AG04450 (cell line): ENCODE measurements around the gene NEU3. TPM values are rescaled to one million over a fixed set of nuclear protein-coding genes. Genes with fewer than 3 reads are reported as not detected.
A peak's percentile ranks its signal among the peaks of the same experiment; 100 is the strongest.

ENCODE experiments used
- CTCF ChIA-PET: fragments of 300-600, 350-600 bp; formaldehyde crosslinking; extraction: SDS; loops from one replicate; lab custom pipeline; 2022; ENCODE audit warnings: antibody characterized with exemption, inconsistent platforms; lab: Charles Lee
- POLR2A ChIA-PET: fragments of 350-600 bp; formaldehyde crosslinking; extraction: SDS; loops from one replicate; lab custom pipeline; 2021; ENCODE audit warnings: antibody characterized with exemption, inconsistent platforms; lab: Yijun Ruan, JAX
- DNase-seq: peaks from one replicate; pipeline ENCODE4 v3.0.0-alpha.2; 2011; ENCODE audit warnings: low read depth, low spot score
- H3K27ac ChIP-seq: one replicate; pipeline ENCODE4 v1.5.1; 2012; ENCODE audit warnings: low read depth, low read length, control low read depth
- H3K27me3 ChIP-seq: one replicate; pipeline ENCODE4 v1.6.0; 2012; ENCODE audit warnings: low read length; ENCODE audit not compliant: control insufficient read depth, insufficient read depth
- H3K4me3 ChIP-seq: 2 replicates; pipeline ENCODE4 v1.5.1; 2011; ENCODE audit warnings: mild to moderate bottlenecking, low read depth, low read length, control low read depth
- H3K9me3 ChIP-seq: 2 replicates; pipeline ENCODE4 v1.5.1; 2012; ENCODE audit warnings: low read length; ENCODE audit not compliant: control insufficient read depth, insufficient read depth
- CTCF ChIP-seq: IDR thresholded peaks from 2 replicates; pipeline ENCODE4 v1.5.1; 2011; ENCODE audit warnings: low read depth, low read length, control low read depth, inconsistent platforms
- polyA plus RNA-seq: library from polyadenylated mRNA; depleted of rRNA; stranded (reverse); fragments of >200 nt; gene quantifications from 2 replicates; pipeline ENCODE4 v1.2.3, GENCODE V29; 2011

Gene NEU3
- polyA plus RNA-seq, 1 experiment = 5.6 TPM

- POLR2A ChIA-PET = interaction anchor here (1.0 kb wide), 1 partner anchor 226 kb away, joined by 3 read pairs; no protein-coding TSS in a partner anchor
- Histone ChIP-seq H3K27ac (no peak overlapping the region), H3K27me3 (peaks cover 3% of the 10 kb centered on the region), H3K9me3 (peaks cover 6% of the 10 kb centered on the region), H3K4me3 (no peak overlapping the region)
- CTCF ChIA-PET = interaction anchor here (0.6 to 9.0 kb wide), 30 partner anchors 9 to 241 kb away, joined by 3 to 132 read pairs (median 5); no protein-coding TSS in a partner anchor
- no peak for DNase-seq
- TF ChIP-seq CTCF = no peak
Observed at GRCh38 chr11:75022296-75022695, 33.6 kb downstream of the NEU3 start.

- Histone ChIP-seq H3K9me3 (peaks cover 6% of the 10 kb centered on the region), H3K27me3 (peaks cover 3% of the 10 kb centered on the region), H3K27ac (no peak overlapping the region), H3K4me3 (no peak overlapping the region)
- TF ChIP-seq CTCF = peak; percentile 99
- ChIA-PET POLR2A (interaction anchor here (1.0 kb wide), 1 partner anchor 226 kb away, joined by 3 read pairs; no protein-coding TSS in a partner anchor), CTCF (interaction anchor here (0.6 to 9.0 kb wide), 31 partner anchors 9 to 241 kb away, joined by 3 to 132 read pairs (median 5); no protein-coding TSS in a partner anchor)
- DNase-seq = peak; percentile 72
Observed at GRCh38 chr11:75022759-75023396, 34.1 kb downstream of the NEU3 start.

- Histone ChIP-seq H3K27me3 (peaks cover 3% of the 10 kb centered on the region), H3K27ac (no peak overlapping the region), H3K9me3 (peaks cover 6% of the 10 kb centered on the region), H3K4me3 (no peak overlapping the region)
- ChIA-PET CTCF (interaction anchor here (0.7 to 9.0 kb wide), 15 partner anchors 8 to 225 kb away, joined by 3 to 132 read pairs (median 13); no protein-coding TSS in a partner anchor), POLR2A (interaction anchor here (1.0 kb wide), 1 partner anchor 225 kb away, joined by 3 read pairs; no protein-coding TSS in a partner anchor)
- TF ChIP-seq CTCF = no peak
- no peak for DNase-seq
Observed at GRCh38 chr11:75023446-75024067, 34.8 kb downstream of the NEU3 start.

GRCh38 chr11:75024068-75024449 lies 35.3 kb downstream of the NEU3 start:
- no peak for DNase-seq
- ChIA-PET POLR2A (no interaction called here), CTCF (interaction anchor here (0.7 to 9.0 kb wide), 6 partner anchors 8 to 225 kb away, joined by 3 to 132 read pairs (median 24); no protein-coding TSS in a partner anchor)
- no peak for TF ChIP-seq CTCF
- Histone ChIP-seq H3K27me3 (peaks cover 3% of the 10 kb centered on the region), H3K9me3 (peaks cover 6% of the 10 kb centered on the region), H3K4me3 (no peak overlapping the region), H3K27ac (no peak overlapping the region)
